RCC 7860 (cell line): Measurements from ENCODE around the gene CDH26.

Experiments used
- DNase-seq: peaks from one replicate; pipeline ENCODE4 v3.0.0-alpha.2; 2015; ENCODE audit warnings: low spot score
- FAIRE-seq: peaks from 2 replicates; lab custom pipeline; 2012; peaks lifted over from hg19 to GRCh38; lab: Jason Lieb, UNC

Gene CDH26

GRCh38 chr20:60057866-60058807 is 99.9 kb downstream of the CDH26 start:
- DNase-seq (no peak), FAIRE-seq (no peak)

- FAIRE-seq = no peak
- DNase-seq = no peak
These were observed 100.7 kb downstream of the CDH26 start for GRCh38 chr20:60058879-60059278.

- FAIRE-seq (no peak), DNase-seq (no peak)
These were observed 101.9 kb downstream of the CDH26 start for GRCh38 chr20:60060006-60060557.

GRCh38 chr20:60060593-60060992 is 102.4 kb downstream of the CDH26 start:
- DNase-seq (no peak), FAIRE-seq (no peak)

- FAIRE-seq (no peak), DNase-seq (no peak)
These were observed 104.3 kb downstream of the CDH26 start for GRCh38 chr20:60062431-60063047.

DNA sequence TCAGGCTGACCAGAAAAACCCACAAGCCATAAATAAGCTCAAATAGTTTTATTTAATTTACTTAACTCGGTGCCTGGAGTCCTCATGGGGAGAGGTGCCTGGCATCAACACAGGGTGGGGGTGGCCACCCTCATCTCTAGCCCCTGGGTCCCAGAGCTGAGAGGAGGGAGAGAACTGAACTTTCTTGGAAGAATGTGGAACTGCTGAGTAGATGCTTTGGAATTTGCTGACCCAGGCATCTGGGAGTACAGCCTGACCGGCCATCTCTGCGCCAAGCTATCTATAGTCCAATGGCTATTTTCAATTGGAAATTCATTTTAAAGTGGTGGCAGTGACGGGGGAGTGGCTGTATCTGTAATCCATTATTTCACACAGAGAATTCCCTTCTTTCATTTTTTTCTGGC is 104.8 kb downstream of the CDH26 start:
- DNase-seq = peak; percentile 34
- FAIRE-seq = no peak

DNA sequence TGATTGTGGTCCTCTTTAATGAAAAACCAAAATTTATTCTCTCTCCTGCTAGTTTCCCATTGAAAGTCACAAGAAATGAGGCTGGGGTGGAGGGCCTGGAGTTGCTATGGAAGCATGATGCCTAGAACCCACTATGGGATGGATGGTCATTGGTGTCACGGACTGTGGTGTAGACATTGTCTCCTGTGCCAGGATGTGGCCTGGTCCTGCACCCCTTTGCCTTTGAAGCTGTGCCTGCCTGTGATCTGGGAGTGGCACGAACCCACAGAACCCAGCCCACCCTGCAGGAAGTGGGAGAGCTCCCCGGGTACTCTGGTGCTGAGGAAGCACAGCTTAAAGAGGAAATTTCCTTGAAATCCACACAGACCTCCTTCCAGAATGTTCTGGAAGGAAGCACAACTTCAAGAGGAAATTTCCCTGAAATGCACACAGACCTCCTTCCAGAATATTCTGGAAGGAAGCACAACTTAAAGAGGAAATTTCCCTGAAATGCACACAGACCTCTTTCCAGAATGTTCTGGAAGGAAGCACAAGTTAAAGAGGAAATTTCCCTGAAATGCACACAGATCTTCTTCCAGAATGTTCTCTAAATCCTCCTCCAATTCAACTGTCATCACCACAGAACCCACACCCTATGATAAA is 105.6 kb downstream of the CDH26 start:
- DNase-seq (no peak), FAIRE-seq (no peak)
